Testis (tissue), 2 donors: Measurements from ENCODE around the gene PNMA8C.

Source experiments
- CTCF ChIP-seq, 3 experiments: fragments of 450-650 bp in 2 of 3; fragments of 200-600 bp in 1 of 3; sonication (generic) in 1 of 3; IDR thresholded peaks; one replicate each; pipeline ENCODE4 v1.5.1; 2016 to 2019; ENCODE audit warnings: antibody characterized with exemption in 3 of 3, mild to moderate bottlenecking in 2 of 3, moderate library complexity in 1 of 3
- POLR2A ChIP-seq: fragments of 450-650 bp; IDR thresholded peaks from one replicate; pipeline ENCODE4 v1.6.1; 2017; ENCODE audit warnings: antibody characterized with exemption, mild to moderate bottlenecking, moderate library complexity

GRCh38 chr19:46469541-46470185 lies 40.9 kb upstream of the PNMA8C start:
- TF ChIP-seq CTCF (IDR thresholded peaks at IDR 0.05) (no peak), POLR2A (no peak)
